OCI-LY1 (cell line): ENCODE results near the gene EGFL6.

Experiments
- CTCF ChIP-seq: fragments of 200-600 bp; sonication (generic), shearing (Covaris generic); IDR thresholded peaks from 2 replicates; pipeline ENCODE4 v1.5.1; 2017; ENCODE audit warnings: mild to moderate bottlenecking, antibody characterized with exemption, low read length, moderate library complexity, mixed read lengths
- EZH2 ChIP-seq: fragments of 200-600 bp; sonication (generic), shearing (Covaris generic); IDR thresholded peaks from 2 replicates; pipeline ENCODE4 v1.8.0; 2017; ENCODE audit warnings: borderline replicate concordance, mixed run types, mild to moderate bottlenecking, antibody characterized with exemption, low read length, moderate library complexity, mixed read lengths

GRCh38 chrX:13587786-13588477, 18.5 kb downstream of the EGFL6 start:
- TF ChIP-seq CTCF = no peak
- no peak for TF ChIP-seq EZH2
